GM12872 (cell line): ENCODE measurements around the gene SMAP1.

ENCODE experiments used
- CTCF ChIP-seq: IDR thresholded peaks from 3 replicates; pipeline ENCODE4 v1.5.1; 2011; ENCODE audit warnings: low read depth, mild to moderate bottlenecking, low read length, moderate library complexity; ENCODE audit not compliant: insufficient read depth

SMAP1 gene

GRCh38 chr6:70636596-70636995 is 31.1 kb upstream of the SMAP1 start:
- no peak for TF ChIP-seq CTCF

GRCh38 chr6:70638468-70638867 is 29.2 kb upstream of the SMAP1 start:
- TF ChIP-seq CTCF = no peak

- no peak for TF ChIP-seq CTCF
Measured at GRCh38 chr6:70651326-70651905, 16.3 kb upstream of the SMAP1 start.

GRCh38 chr6:70652216-70652615 is 15.5 kb upstream of the SMAP1 start:
- no peak for TF ChIP-seq CTCF

DNA sequence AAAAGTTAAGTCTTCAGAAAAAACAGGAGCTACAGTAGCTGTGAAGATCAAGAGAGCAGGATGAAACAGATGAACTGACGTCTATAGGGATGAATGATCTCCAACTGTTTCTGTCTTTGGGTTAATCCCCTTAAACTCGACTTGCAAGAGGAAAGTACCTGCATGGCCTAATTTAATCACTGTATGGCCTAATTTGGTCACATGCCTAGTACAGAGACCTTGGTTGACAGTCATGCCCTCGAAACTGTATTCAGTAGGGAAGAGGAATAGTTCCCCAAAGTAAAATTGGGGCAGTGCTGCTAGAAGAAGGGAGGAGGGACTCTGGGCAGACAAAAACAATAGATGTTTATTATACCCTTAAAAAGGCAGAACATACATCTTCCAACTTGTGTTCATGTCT is 10.0 kb upstream of the SMAP1 start:
- TF ChIP-seq CTCF = no peak

DNA sequence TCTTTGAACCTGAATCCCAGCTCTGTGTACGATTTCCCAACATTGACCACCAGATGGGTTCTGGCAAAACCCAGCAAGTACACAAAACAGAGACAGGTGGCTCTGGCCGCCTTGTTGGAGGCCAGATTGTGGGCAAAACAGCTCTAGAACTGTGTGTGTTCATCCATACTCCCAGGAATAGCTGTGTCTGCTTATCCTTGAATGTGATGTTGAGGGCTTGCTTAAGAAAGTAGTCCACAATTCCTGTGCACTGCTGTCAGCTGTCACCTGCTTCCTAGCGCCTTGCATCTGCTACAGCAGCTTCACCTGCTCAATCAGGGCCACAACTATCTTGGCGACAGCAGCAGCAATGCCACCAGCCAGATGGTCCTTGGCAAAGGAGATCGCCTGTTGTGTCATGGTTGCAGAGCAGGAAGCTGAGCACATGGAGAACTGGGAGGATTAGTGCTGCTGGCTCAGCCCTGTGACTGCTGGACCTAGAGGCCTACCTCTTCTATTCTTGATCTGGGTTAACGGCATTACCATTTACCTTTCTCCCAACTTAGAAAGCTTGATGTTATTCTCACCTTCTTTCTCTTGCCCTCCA is 3.7 kb upstream of the SMAP1 start:
- TF ChIP-seq CTCF = no peak

GRCh38 chr6:70666706-70667105 is 977 bp upstream of the SMAP1 start:
- no peak for TF ChIP-seq CTCF
